ENCODE measurements around the gene KCNG1. TPM values are rescaled to one million over a fixed set of nuclear protein-coding genes. Genes with fewer than 3 reads are reported as not detected.

KCNG1 gene
- polyA plus RNA-seq, 3 donors from 2014 or later = not detected

DNA sequence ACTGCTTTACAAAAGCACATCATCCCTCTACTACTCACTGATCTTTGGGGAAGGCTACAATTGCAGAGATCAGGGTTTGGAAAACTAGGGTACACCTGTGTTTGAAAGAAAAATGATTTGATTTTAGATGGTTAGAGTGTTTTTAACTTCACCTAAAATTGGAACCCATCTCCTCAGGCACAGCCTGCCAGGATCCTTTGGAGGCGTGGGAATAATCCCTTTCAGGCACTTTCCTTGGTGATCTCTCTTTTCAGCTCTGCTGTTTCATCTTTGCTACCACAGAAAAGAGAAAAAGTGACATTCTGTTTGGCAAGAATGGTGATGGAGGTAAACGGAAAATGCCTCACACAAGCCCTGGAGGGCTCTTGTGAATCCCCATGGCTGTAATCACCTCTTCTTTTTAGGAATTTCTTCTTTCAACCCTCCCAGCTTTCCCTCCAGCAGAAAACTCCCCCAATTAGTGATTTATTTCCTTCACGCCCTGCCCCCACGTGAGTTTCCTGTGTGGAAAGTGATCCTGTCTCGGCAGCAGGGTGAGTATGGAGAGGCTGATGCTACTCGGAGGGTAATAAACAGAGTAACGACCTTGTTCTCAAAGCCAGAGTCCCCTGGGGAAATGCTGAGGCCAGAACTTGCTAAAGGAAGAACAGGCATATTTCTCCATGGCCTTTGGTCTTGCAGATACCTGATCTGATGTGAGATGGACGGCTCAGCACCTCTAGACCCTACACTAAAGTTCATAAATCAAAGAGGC, 9.2 kb downstream of the KCNG1 start:
- Mint-ChIP-seq H3K9me3 (no peaks in the 10 kb centered on the region), H3K4me3 (no peak overlapping the region), H3K27ac (no peak overlapping the region), H3K4me1 (no peaks in the 10 kb centered on the region), H3K36me3 (no peaks in the 10 kb centered on the region), H3K27me3 (ENCODE audit: low read depth in 3 of 3) (peaks cover 0 to 18% (median 5%) of the 10 kb centered on the region in 3 donors)
- DNase-seq = no peak

DNA sequence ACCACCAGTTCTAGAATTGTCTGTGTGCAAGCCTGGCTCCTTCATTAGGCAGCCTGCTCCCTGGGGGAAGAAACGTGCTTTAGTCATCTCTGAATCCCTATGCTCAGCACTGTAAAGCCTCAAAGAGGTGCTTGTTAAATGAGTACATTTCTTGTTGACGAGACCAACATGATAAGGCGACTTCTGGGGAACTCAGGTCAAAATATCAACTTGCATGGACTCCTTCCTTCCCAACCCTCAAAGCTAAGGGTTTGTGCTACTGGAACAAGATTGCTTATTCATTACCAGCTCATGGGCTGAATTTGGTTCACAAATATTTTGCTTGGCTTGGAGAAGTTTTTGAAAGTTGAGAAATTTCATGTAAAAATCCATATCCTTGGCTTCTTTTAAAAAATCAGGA, 10.6 kb downstream of the KCNG1 start:
- H3K9me3 Mint-ChIP-seq = no peaks in the 10 kb centered on the region
- no peak overlapping the region for H3K27ac Mint-ChIP-seq
- H3K4me1 Mint-ChIP-seq = no peaks in the 10 kb centered on the region
- H3K4me3 Mint-ChIP-seq = no peak overlapping the region
- no peaks in the 10 kb centered on the region for H3K36me3 Mint-ChIP-seq
- H3K27me3 Mint-ChIP-seq (ENCODE audit: low read depth in 3 of 3) = peaks cover 0 to 18% (median 5%) of the 10 kb centered on the region in 3 donors
- no peak for DNase-seq

DNA sequence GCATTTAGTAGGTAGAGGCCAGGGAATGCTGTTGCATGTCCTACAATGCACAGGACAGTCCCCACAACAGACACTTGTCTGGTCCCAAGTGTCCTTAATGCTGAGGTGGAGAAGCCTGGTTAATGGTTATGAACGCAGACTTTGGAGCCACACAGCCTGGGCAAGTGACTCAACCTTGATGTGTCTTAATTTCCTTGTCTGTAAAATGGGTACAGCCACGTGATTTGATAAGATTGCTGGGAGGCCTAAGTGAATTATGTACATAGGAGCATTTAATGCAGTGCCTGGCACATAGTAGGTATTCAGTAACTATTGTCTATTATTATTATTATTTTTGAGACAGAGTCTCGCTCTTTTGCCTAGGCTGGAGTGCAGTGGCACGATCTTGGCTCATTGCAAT, 11.4 kb downstream of the KCNG1 start:
- Mint-ChIP-seq H3K9me3 (no peaks in the 10 kb centered on the region), H3K4me1 (no peaks in the 10 kb centered on the region), H3K27ac (no peak overlapping the region), H3K27me3 (ENCODE audit: low read depth in 3 of 3) (peaks cover 0 to 19% (median 5%) of the 10 kb centered on the region in 3 donors), H3K4me3 (no peak overlapping the region), H3K36me3 (no peaks in the 10 kb centered on the region)
- DNase-seq = no peak

DNA sequence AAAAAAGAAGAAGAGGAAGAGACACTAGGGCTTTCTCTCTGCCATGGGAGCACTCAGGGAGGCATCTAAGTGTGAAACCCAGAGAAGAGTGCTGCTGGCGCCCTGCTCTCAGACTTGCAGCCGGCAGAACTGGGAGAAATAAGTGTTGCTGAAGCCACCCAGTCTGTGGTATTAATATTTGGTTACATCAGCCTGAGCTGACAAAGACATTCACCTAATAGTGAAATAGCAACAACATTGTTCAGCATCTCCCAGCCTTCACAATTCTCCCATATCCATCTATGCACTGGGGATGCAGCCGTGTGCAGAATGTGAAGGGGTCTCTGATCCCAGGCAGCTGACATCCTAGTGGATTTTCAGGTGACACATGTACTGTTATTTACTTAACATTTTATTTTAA, 12.0 kb downstream of the KCNG1 start:
- Mint-ChIP-seq H3K4me1 (no peaks in the 10 kb centered on the region), H3K27ac (no peak overlapping the region), H3K36me3 (no peaks in the 10 kb centered on the region), H3K27me3 (ENCODE audit: low read depth in 3 of 3) (peaks cover 0 to 21% (median 6%) of the 10 kb centered on the region in 3 donors), H3K4me3 (no peak overlapping the region), H3K9me3 (no peaks in the 10 kb centered on the region)
- no peak for DNase-seq

DNA sequence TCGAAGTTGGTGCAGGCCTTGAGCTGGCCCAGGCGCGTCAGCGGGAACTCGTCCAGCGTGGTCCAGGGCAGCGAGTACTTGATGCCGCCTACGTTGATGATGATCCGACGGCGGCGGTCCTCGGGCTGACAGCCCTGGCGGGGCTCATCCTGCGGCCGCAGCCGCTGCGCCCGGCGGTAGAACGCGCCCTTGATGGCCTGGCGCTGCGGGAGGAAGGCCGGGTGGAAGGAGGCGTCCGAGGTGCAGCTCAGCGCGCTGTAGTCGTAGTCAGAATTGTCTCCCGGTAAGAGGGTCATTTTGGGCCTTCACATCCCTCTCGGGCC, 12.9 kb downstream of the KCNG1 start:
- no peaks in the 10 kb centered on the region for H3K36me3 Mint-ChIP-seq
- no peaks in the 10 kb centered on the region for H3K9me3 Mint-ChIP-seq
- H3K27ac Mint-ChIP-seq = no peak overlapping the region
- no peak overlapping the region for H3K4me3 Mint-ChIP-seq
- H3K27me3 Mint-ChIP-seq (ENCODE audit: low read depth in 3 of 3) = peaks cover 3 to 20% (median 5%) of the 10 kb centered on the region in 3 donors
- no peak for DNase-seq
- no peaks in the 10 kb centered on the region for H3K4me1 Mint-ChIP-seq

DNA sequence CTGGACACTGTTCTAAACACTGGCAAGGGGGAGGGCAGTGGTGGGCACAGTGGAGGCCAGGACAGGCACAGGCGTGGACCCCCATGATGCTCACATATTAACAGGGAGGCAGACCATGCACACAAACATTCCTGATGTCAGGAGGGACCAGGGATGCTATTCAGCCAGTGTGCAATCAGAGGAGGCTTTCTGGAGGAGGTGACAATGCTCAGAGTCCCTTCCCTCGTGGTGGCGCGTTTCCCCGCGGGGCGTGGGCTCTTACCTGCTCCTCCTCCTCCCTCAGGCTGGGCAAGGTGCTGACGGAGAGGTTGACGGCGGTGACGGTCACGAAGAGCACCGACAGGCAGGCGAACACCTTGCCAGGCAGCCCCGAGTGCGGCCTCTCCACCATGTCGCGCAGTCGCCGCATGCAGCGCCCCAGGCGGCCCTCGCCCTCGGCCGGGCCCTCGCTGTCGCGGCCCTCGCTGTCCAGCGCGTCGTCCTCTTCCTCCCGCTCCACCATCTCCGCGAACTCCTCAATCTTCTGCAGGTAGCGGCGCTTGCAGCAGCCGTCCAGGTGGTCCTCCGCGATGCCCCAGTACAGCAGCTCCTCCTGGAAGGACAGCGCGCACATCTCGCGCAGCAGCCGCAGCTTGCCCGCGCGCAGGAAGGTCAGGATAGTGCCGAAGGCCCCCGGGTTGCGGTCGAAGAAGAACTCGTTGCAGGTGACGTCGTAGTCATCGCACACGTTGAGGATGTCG, 13.4 kb downstream of the KCNG1 start:
- Mint-ChIP-seq H3K4me3 (no peak overlapping the region), H3K36me3 (no peaks in the 10 kb centered on the region), H3K27me3 (ENCODE audit: low read depth in 3 of 3) (peaks cover 3 to 20% (median 4%) of the 10 kb centered on the region in 3 donors), H3K9me3 (no peaks in the 10 kb centered on the region), H3K27ac (no peak overlapping the region), H3K4me1 (no peaks in the 10 kb centered on the region)
- DNase-seq = no peak

DNA sequence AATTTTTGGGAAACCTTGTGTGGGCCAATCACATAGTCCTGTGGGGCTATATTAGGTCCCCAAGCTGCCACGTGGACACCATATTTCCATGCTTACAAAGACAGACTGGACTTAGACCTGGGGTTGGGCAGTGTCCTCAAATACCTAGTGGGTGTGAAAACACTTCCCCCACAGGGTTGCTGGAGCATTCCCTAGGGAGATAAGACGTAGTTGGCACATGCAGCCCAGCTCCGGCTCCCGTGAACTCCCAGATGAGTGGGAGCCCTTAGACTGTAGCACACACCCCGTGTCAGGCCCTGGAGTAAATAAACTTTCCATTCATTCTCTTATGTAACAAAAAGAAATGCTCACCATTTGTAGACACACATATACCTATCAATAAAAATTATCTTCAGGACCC, 14.2 kb downstream of the KCNG1 start:
- Mint-ChIP-seq H3K4me3 (no peak overlapping the region), H3K36me3 (no peaks in the 10 kb centered on the region), H3K27me3 (ENCODE audit: low read depth in 3 of 3) (peaks cover 3 to 20% (median 4%) of the 10 kb centered on the region in 3 donors), H3K4me1 (no peaks in the 10 kb centered on the region), H3K27ac (no peak overlapping the region), H3K9me3 (no peaks in the 10 kb centered on the region)
- no peak for DNase-seq

DNA sequence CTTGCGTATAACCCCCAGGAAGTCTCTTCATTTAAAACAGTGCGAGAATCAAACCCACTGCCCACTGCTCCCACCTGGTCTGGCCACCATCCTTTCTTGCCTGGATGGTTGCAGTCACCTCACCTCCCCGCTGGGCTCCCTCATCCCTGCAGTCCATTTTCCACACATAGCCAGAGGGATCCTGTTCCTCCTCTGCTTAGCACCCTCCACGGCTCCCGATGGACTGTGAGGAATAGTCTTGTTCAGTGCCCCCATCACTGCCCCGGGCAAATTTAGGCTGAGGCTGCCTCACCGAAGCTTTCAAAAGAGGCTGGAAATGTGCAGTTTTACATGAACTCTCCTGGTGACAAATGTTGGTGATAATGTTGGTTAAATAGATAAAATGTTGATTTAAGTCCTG, 17.7 kb downstream of the KCNG1 start:
- H3K27ac Mint-ChIP-seq = no peak overlapping the region
- no peak for DNase-seq
- no peak overlapping the region for H3K4me3 Mint-ChIP-seq
- no peaks in the 10 kb centered on the region for H3K9me3 Mint-ChIP-seq
- H3K27me3 Mint-ChIP-seq (ENCODE audit: low read depth in 3 of 3) = peaks cover 5 to 14% (median 5%) of the 10 kb centered on the region in 3 donors
- H3K36me3 Mint-ChIP-seq = no peaks in the 10 kb centered on the region
- H3K4me1 Mint-ChIP-seq = no peaks in the 10 kb centered on the region

DNA sequence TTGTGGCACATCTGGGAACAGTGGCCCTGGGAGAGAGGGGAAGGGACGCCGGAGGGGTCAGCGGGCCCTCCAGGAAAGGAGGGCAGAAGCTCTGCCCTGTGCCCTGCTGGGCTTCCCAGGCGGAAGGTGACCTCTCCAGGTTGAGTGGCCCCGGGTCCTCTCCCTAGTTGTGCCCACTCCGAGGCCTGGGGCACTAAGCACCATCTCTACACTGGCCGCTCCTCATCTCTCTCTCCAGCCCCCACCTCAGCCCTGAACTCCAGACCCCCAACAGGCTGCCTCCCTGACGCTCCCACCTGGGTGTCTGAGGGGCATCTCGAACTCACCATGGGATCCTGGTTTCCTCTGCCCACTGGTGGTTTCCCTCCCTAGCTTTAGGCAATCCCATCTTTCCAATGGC, 18.1 kb downstream of the KCNG1 start:
- H3K4me3 Mint-ChIP-seq = no peak overlapping the region
- no peaks in the 10 kb centered on the region for H3K9me3 Mint-ChIP-seq
- H3K36me3 Mint-ChIP-seq = no peaks in the 10 kb centered on the region
- peaks cover 5 to 14% (median 5%) of the 10 kb centered on the region in 3 donors for H3K27me3 Mint-ChIP-seq (ENCODE audit: low read depth in 3 of 3)
- DNase-seq = no peak
- H3K27ac Mint-ChIP-seq = no peak overlapping the region
- no peaks in the 10 kb centered on the region for H3K4me1 Mint-ChIP-seq

DNA sequence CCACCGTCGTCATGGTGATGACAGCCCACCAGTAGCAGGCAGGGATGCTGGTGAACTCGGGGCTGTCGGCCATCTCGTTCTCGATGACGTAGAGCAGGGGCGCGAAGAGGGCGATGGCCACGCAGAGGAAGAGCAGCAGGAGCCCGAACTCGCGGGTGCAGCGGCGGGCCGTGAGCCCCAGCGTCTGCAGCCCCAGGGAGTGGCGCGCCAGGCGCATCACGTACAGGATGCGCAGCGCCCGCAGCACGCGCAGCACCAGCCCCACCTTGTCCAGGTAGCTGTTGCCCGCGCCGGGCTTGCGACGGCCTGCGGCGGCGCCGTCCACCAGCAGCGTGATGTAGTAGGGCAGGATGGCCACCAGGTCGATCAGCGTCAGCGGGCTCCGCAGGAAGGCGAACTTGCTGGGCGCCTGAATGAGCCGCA, 18.6 kb downstream of the KCNG1 start:
- DNase-seq = no peak
- Mint-ChIP-seq H3K4me1 (no peaks in the 10 kb centered on the region), H3K4me3 (no peak overlapping the region), H3K27me3 (ENCODE audit: low read depth in 3 of 3) (peaks cover 5 to 17% (median 5%) of the 10 kb centered on the region in 3 donors), H3K27ac (no peak overlapping the region), H3K36me3 (no peaks in the 10 kb centered on the region), H3K9me3 (no peaks in the 10 kb centered on the region)

DNA sequence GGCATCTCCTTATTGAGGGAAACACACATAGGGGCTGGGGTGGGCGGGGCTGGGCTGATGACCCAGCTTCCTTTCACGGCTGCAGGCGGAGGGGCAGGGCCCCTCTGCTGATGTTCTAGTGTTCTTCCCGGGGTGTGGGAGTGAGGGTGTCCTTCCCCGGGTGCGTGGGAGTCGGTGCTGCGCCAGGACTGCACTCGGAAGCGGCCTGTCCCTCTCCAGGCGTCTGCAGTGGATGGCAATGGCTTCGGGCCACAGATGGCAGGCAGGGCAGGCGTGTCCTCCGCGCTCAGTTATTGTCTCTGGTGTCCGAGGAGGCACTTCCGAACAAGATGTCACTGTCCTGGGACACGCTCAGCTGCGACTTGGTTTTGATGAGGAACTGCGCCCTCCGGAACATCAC, 19.2 kb downstream of the KCNG1 start:
- Mint-ChIP-seq H3K27me3 (ENCODE audit: low read depth in 3 of 3) (peaks cover 4 to 17% (median 7%) of the 10 kb centered on the region in 3 donors), H3K4me3 (no peak overlapping the region), H3K4me1 (no peaks in the 10 kb centered on the region), H3K9me3 (no peaks in the 10 kb centered on the region), H3K27ac (no peak overlapping the region), H3K36me3 (no peaks in the 10 kb centered on the region)
- no peak for DNase-seq

DNA sequence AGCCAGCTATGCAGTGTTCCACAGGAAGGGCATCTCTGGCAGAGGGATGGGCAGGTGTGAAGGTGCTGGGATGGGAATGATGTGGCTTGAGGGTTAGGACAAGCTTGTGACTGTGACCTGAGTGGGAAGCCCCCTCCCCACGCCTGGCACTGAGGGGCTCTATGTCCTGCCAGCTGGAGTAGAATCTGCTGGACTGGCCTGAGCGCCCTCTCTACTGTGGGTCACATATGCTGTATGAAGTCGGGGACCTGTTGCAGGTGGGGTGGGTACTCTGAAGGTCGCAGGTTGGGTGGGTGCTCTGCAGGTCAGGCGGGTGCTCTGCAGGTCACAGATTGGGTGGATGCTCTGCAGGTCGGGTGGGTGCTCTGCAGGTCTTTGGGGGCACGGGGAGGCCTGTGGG, 20.3 kb downstream of the KCNG1 start:
- no peak overlapping the region for H3K4me3 Mint-ChIP-seq
- H3K27ac Mint-ChIP-seq = peak overlapping the region in 1 of 6 donors; percentile 47
- peaks cover 7 to 17% (median 8%) of the 10 kb centered on the region in 3 donors for H3K27me3 Mint-ChIP-seq (ENCODE audit: low read depth in 3 of 3)
- H3K9me3 Mint-ChIP-seq = no peaks in the 10 kb centered on the region
- H3K36me3 Mint-ChIP-seq = no peaks in the 10 kb centered on the region
- DNase-seq = no peak
- H3K4me1 Mint-ChIP-seq = no peaks in the 10 kb centered on the region

DNA sequence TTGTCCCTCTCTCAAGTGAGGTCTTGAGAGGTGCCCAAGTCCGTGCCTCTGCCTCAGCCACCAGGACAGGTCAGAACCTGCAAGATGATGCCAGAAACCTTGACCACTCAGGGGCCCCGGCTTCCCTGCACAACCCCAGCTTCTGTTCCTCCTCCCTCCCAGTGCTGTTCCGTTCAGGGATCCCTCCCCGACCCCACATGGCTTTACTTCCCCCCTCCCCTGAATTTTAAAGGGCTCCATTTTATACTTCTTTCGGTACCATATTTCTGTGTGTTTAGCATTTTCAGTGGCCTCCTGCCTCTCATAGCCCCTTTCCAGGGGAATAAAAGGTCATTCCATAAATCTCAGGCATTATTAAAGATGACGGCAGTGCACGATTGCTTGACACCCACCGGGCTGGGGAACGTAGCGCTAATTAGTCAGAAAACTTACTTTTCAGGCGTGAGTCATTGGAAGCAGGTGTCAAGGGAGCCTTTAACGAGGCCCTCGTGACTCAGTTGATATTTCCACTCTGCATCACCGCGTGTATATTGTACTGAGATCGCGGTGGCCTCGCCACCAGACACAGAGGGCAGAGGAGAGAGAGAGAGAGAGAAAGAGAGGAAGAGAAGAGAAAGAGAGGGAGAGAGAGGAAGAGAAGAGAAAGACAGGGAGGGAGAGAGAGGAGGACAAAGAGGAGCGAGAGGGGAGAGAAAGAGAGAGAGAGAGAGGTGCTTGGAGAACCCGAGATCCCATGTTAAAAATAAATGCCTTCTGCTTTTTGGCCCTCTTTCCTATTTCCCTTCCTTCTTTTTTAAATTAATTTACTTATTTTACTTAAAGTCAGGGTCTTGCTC, 21.3 kb downstream of the KCNG1 start:
- DNase-seq = no peak
- no peaks in the 10 kb centered on the region for H3K9me3 Mint-ChIP-seq
- no peak overlapping the region for H3K27ac Mint-ChIP-seq
- H3K4me1 Mint-ChIP-seq = no peaks in the 10 kb centered on the region
- H3K36me3 Mint-ChIP-seq = no peaks in the 10 kb centered on the region
- peaks cover 7 to 14% (median 8%) of the 10 kb centered on the region in 3 donors for H3K27me3 Mint-ChIP-seq (ENCODE audit: low read depth in 3 of 3)
- no peak overlapping the region for H3K4me3 Mint-ChIP-seq

DNA sequence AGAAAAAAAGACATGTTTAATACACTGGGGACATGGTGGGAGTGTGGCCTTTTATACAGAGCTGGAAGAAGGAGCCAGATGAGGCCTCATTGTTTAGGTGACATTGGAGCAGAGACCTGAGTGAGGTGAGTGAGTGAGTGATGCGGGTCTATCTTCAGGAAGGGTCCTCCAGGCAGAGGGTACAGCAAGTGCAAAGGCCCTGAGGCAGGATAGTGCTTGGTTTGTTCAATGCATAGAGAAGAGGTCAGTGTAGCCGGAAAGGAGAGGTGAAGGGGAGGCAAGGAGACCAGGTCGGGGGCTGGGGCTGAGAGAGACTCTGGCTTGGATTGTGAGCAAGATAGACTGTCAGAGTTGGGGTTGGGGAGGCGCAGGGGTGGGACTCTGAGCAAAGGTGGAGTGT, 23.6 kb downstream of the KCNG1 start:
- H3K27me3 Mint-ChIP-seq (ENCODE audit: low read depth in 3 of 3) = peaks cover 5 to 9% (median 9%) of the 10 kb centered on the region in 3 donors
- DNase-seq = no peak
- no peaks in the 10 kb centered on the region for H3K9me3 Mint-ChIP-seq
- no peak overlapping the region for H3K4me3 Mint-ChIP-seq
- H3K36me3 Mint-ChIP-seq = no peaks in the 10 kb centered on the region
- H3K4me1 Mint-ChIP-seq = no peaks in the 10 kb centered on the region
- no peak overlapping the region for H3K27ac Mint-ChIP-seq
